IMR-90 (cell line): ENCODE results near the gene GNAZ. TPM values are rescaled to one million over a fixed set of nuclear protein-coding genes. Genes with fewer than 3 reads are reported as not detected.

Source experiments
- ATAC-seq: fragments of 200-7000 bp; cut with Tn5 transposase; 2 replicates; pipeline ENCODE4 v1.9.1; 2020; ENCODE audit warnings: low read depth, mild to moderate bottlenecking, moderate library complexity
- BruUV-seq: library from RNA; stranded (reverse); fragments of 400-500 nt; replicated peaks from 2 replicates; lab custom pipeline; 2021; lab: Mats Ljungman, UMichigan
- CTCF ChIA-PET: fragments of 300-600 bp; formaldehyde crosslinking; extraction: SDS; loops from one replicate; lab custom pipeline; 2021; ENCODE audit warnings: antibody characterized with exemption; lab: Yijun Ruan, JAX
- POLR2A ChIA-PET: fragments of 300-600 bp; sonication (Branson Sonifier 250); formaldehyde crosslinking; loops from one replicate; lab custom pipeline; 2022; ENCODE audit warnings: antibody characterized with exemption; ENCODE audit not compliant: unreplicated experiment; lab: Charles Lee
- DNase-seq: peaks from one replicate; pipeline ENCODE4 v3.0.0; 2013
- H2AFZ ChIP-seq: replicated peaks from 2 replicates; pipeline ENCODE3; 2013; ENCODE audit warnings: low read length, mild to moderate bottlenecking; ENCODE audit not compliant: poor library complexity
- H2AK5ac ChIP-seq: 2 replicates; pipeline ENCODE4 v1.6.1; 2013; ENCODE audit warnings: low read depth, low read length, inconsistent platforms
- H2AK9ac ChIP-seq: replicated peaks from 2 replicates; pipeline ENCODE3; 2013; ENCODE audit warnings: mild to moderate bottlenecking, low read depth, low read length, moderate library complexity; ENCODE audit not compliant: poor library complexity
- H2BK120ac ChIP-seq: 2 replicates; pipeline ENCODE4 v1.6.1; 2013; ENCODE audit warnings: low read depth, low read length, inconsistent platforms
- H2BK15ac ChIP-seq: 3 replicates; pipeline ENCODE4 v1.6.1; 2013; ENCODE audit warnings: low read depth, low read length, inconsistent platforms
- H2BK20ac ChIP-seq: 2 replicates; pipeline ENCODE4 v1.6.1; 2013; ENCODE audit warnings: low read depth, mild to moderate bottlenecking, inconsistent platforms, low read length, moderate library complexity
- H2BK5ac ChIP-seq: 2 replicates; pipeline ENCODE4 v1.6.1; 2013; ENCODE audit warnings: mild to moderate bottlenecking, low read depth, low read length, inconsistent platforms; ENCODE audit not compliant: poor library complexity, severe bottlenecking
- H3K14ac ChIP-seq: replicated peaks from 2 replicates; pipeline ENCODE4 v1.6.1; 2013; ENCODE audit warnings: low read depth, low read length, inconsistent platforms
- H3K18ac ChIP-seq: 2 replicates; pipeline ENCODE4 v1.6.1; 2013; ENCODE audit warnings: low read depth, low read length, control low read depth
- H3K23ac ChIP-seq: 2 replicates; pipeline ENCODE4 v1.6.1; 2013; ENCODE audit warnings: low read depth, low read length, inconsistent platforms
- H3K27ac ChIP-seq: 2 replicates; pipeline ENCODE4 v1.5.1; 2013; ENCODE audit warnings: mild to moderate bottlenecking, control low read depth, low read length; ENCODE audit not compliant: insufficient read depth
- H3K27me3 ChIP-seq: 2 replicates; pipeline ENCODE4 v1.6.1; 2013; ENCODE audit warnings: low read length; ENCODE audit not compliant: control insufficient read depth, insufficient read depth
- H3K36me3 ChIP-seq: 2 replicates; pipeline ENCODE4 v1.6.1; 2013; ENCODE audit warnings: low read length, mixed read lengths; ENCODE audit not compliant: control insufficient read depth, insufficient read depth
- H3K4ac ChIP-seq: 2 replicates; pipeline ENCODE4 v1.6.1; 2013; ENCODE audit warnings: low read depth, low read length, inconsistent platforms
- H3K4me1 ChIP-seq: 2 replicates; pipeline ENCODE4 v1.6.1; 2013; ENCODE audit warnings: low read length, mixed read lengths; ENCODE audit not compliant: control insufficient read depth, insufficient read depth
- H3K4me2 ChIP-seq: 2 replicates; pipeline ENCODE4 v1.6.1; 2013; ENCODE audit warnings: low read depth, mild to moderate bottlenecking, control low read depth, low read length, moderate library complexity
- H3K4me3 ChIP-seq: 2 replicates; pipeline ENCODE4 v1.5.1; 2013; ENCODE audit warnings: low read depth, mild to moderate bottlenecking, control low read depth, low read length, moderate library complexity; ENCODE audit not compliant: insufficient read depth
- H3K56ac ChIP-seq: 2 replicates; pipeline ENCODE4 v1.6.1; 2013; ENCODE audit warnings: low read length, inconsistent platforms; ENCODE audit not compliant: insufficient read depth; ENCODE audit errors: extremely low read depth
- H3K79me1 ChIP-seq, 2 experiments: 2 replicates each; pipeline ENCODE4 v1.6.1; 2013; ENCODE audit warnings: low read length in 2 of 2, inconsistent platforms in 1 of 2, low read depth in 1 of 2
- H3K9ac ChIP-seq: 2 replicates; pipeline ENCODE4 v1.6.1; 2013; ENCODE audit warnings: low read depth, low read length, control low read depth
- H3K9me1 ChIP-seq: 2 replicates; pipeline ENCODE4 v1.6.1; 2013; ENCODE audit warnings: low read length, inconsistent platforms; ENCODE audit not compliant: insufficient read depth
- H3K9me3 ChIP-seq: 2 replicates; pipeline ENCODE4 v1.6.1; 2013; ENCODE audit warnings: low read length; ENCODE audit not compliant: control insufficient read depth, insufficient read depth
- H4K20me1 ChIP-seq: 2 replicates; pipeline ENCODE4 v1.6.1; 2013; ENCODE audit warnings: low read length, inconsistent platforms; ENCODE audit not compliant: insufficient read depth
- H4K5ac ChIP-seq: 2 replicates; pipeline ENCODE4 v1.6.1; 2013; ENCODE audit warnings: mild to moderate bottlenecking, low read depth, low read length, control low read depth
- H4K8ac ChIP-seq, 2 experiments: 2 replicates each; pipeline ENCODE4 v1.6.1; 2013; ENCODE audit warnings: low read depth in 2 of 2, low read length in 2 of 2, control low read depth in 1 of 2, inconsistent platforms in 1 of 2
- H4K91ac ChIP-seq: 2 replicates; pipeline ENCODE4 v1.6.1; 2013; ENCODE audit warnings: low read depth, low read length, inconsistent platforms; ENCODE audit not compliant: insufficient read depth
- BHLHE40 ChIP-seq: fragments of 150-350 bp; IDR thresholded peaks from 2 replicates; pipeline ENCODE4 v1.6.1; 2016; ENCODE audit warnings: mild to moderate bottlenecking, low read depth, low read length
- CEBPB ChIP-seq: IDR thresholded peaks from 2 replicates; pipeline ENCODE4 v1.6.1; 2012; ENCODE audit warnings: low read depth, low read length, improper control_type of control experiment
- CHD1 ChIP-seq: IDR thresholded peaks from 2 replicates; pipeline ENCODE4 v1.6.1; 2012; ENCODE audit warnings: low read depth, low read length, improper control_type of control experiment
- CTCF ChIP-seq: conservative IDR thresholded peaks from 2 replicates; pipeline ENCODE4 v1.5.1; 2012; ENCODE audit warnings: mild to moderate bottlenecking, low read depth, low read length, improper control_type of control experiment
- ELK1 ChIP-seq: fragments of 150-350 bp; IDR thresholded peaks from 2 replicates; pipeline ENCODE4 v1.6.1; 2016; ENCODE audit warnings: low read depth, mild to moderate bottlenecking, low read length, moderate library complexity, borderline replicate concordance
- FOS ChIP-seq: fragments of 150-350 bp; IDR thresholded peaks from 2 replicates; pipeline ENCODE4 v1.6.1; 2016; ENCODE audit warnings: low read depth, low read length
- MAFK ChIP-seq: IDR thresholded peaks from 2 replicates; pipeline ENCODE4 v1.6.1; 2012; ENCODE audit warnings: low read depth, low read length, improper control_type of control experiment
- MAZ ChIP-seq: IDR thresholded peaks from 2 replicates; pipeline ENCODE4 v1.6.1; 2012; ENCODE audit warnings: low read depth, mild to moderate bottlenecking, low read length, improper control_type of control experiment, moderate library complexity, borderline replicate concordance
- MXI1 ChIP-seq: IDR thresholded peaks from 2 replicates; pipeline ENCODE4 v1.6.1; 2012; ENCODE audit warnings: low read depth, mild to moderate bottlenecking, low read length, moderate library complexity, borderline replicate concordance
- NFE2L2 ChIP-seq: fragments of 150-350 bp; IDR thresholded peaks from 2 replicates; pipeline ENCODE4 v1.6.1; 2016; ENCODE audit warnings: low read depth, mild to moderate bottlenecking, low read length
- POLR2A ChIP-seq: IDR thresholded peaks from 2 replicates; pipeline ENCODE4 v1.6.1; 2012; ENCODE audit warnings: mild to moderate bottlenecking, low read depth, low read length
- RAD21 ChIP-seq: IDR thresholded peaks from 2 replicates; pipeline ENCODE4 v1.6.1; 2012; ENCODE audit warnings: low read length, improper control_type of control experiment
- RCOR1 ChIP-seq: IDR thresholded peaks from 2 replicates; pipeline ENCODE4 v1.6.1; 2012; ENCODE audit warnings: mild to moderate bottlenecking, low read length, improper control_type of control experiment; ENCODE audit not compliant: insufficient replicate concordance
- RFX5 ChIP-seq: IDR thresholded peaks from 2 replicates; pipeline ENCODE4 v1.8.0; 2012; ENCODE audit warnings: low read depth, mild to moderate bottlenecking, low read length, moderate library complexity
- SMC3 ChIP-seq: fragments of 150-350 bp; IDR thresholded peaks from 2 replicates; pipeline ENCODE4 v1.6.1; 2016; ENCODE audit warnings: low read depth, mild to moderate bottlenecking, antibody characterized with exemption, low read length, moderate library complexity
- USF2 ChIP-seq: fragments of 150-350 bp; IDR thresholded peaks from 2 replicates; pipeline ENCODE4 v1.6.1; 2017; ENCODE audit warnings: mild to moderate bottlenecking, antibody characterized with exemption, low read length, low read depth
- WGBS, 2 experiments: methylation state at CpG; one replicate each; pipeline versions ENCODE4 v1.1.5 to v1.1.7; 2013; ENCODE audit warnings: missing lambda C conversion rate in 2 of 2; ENCODE audit not compliant: insufficient read length in 1 of 2; ENCODE audit errors: extremely low coverage in 2 of 2; 5-methylcytosine and 5-hydroxymethylcytosine counted together
- dilution Hi-C: fragments of 300-500 bp; cut with HindIII; formaldehyde crosslinking; loops from one replicate; pipeline ENCODE4 v1.14.3; 2018; ENCODE audit warnings: low sequenced_read_pairs; ENCODE audit not compliant: unreplicated experiment
- in situ Hi-C: fragments of 300-500 bp; cut with MboI; formaldehyde crosslinking; loops from 3 replicates; pipeline ENCODE4 v1.14.3; 2019; ENCODE audit warnings: low sequenced_read_pairs, inconsistent platforms, mixed read lengths
- intact Hi-C: fragments of 100-400 bp; cut with micrococcal nuclease; formaldehyde crosslinking; loops from 2 replicates; pipeline ENCODE4 v1.10.0; 2022
- polyA plus RNA-seq, 3 experiments: library from polyadenylated mRNA; depleted of rRNA; stranded (reverse); fragments of >200 nt; gene quantifications; 2 replicates each; pipeline ENCODE4 v1.2.3, GENCODE V29; 2012; ENCODE audit warnings: low replicate concordance in 1 of 3
- total RNA-seq: library from RNA; depleted of rRNA; stranded (reverse); fragments of >200 nt; gene quantifications from 2 replicates; pipeline ENCODE4 v1.2.3, GENCODE V29; 2012

GNAZ gene
- total and polyA plus RNA-seq, 2 of the 4 experiments (the other 2 are of a cell fraction) = 1.5 to 2.5 TPM

- WGBS, 2 experiments = no CpG with 5 or more reads among the region's 2 CpGs
- no TSS peak for BruUV-seq
- Histone ChIP-seq H3K4me1 (no peaks in the 10 kb centered on the region), H3K9me3 (peaks cover 1% of the 10 kb centered on the region; the same call in 1 of the 2 replicates), H2BK5ac (no peak overlapping the region), H3K4ac (no peak overlapping the region), H3K36me3 (no peaks in the 10 kb centered on the region), H3K56ac (no peak overlapping the region), H3K79me1 (no peaks in the 10 kb centered on the region), H3K27ac (no peak overlapping the region), H2BK15ac (no peak overlapping the region), H4K91ac (no peak overlapping the region), H3K18ac (no peak overlapping the region), H3K14ac (no peak overlapping the region), H3K27me3 (no peaks in the 10 kb centered on the region; the same call in none of the 2 replicates), H2BK20ac (no peak overlapping the region), H2AK5ac (no peak overlapping the region), H2BK120ac (no peak overlapping the region), H3K23ac (no peak overlapping the region), H3K9ac (no peak overlapping the region), H3K4me2 (no peak overlapping the region), H4K20me1 (no peaks in the 10 kb centered on the region), H2AK9ac (no peak overlapping the region), H2AFZ (no peak overlapping the region), H4K8ac (no peak overlapping the region), H3K9me1 (no peaks in the 10 kb centered on the region), H4K5ac (no peak overlapping the region), H3K4me3 (no peak overlapping the region)
- ATAC-seq = no peak
- intact Hi-C loops (no loop called here), dilution Hi-C loops (no loop called here), in situ Hi-C loops (no loop called here)
- CTCF ChIA-PET = interaction anchor here (1.1 kb wide), 1 partner anchor 24 kb away, joined by 3 read pairs; the partner anchor contains the start of gene GNAZ
- POLR2A ChIA-PET = no interaction called here
- TF ChIP-seq POLR2A = no peak
- TF ChIP-seq MAFK = no peak
- no peak for TF ChIP-seq ELK1
- no peak for TF ChIP-seq CHD1
- no peak for TF ChIP-seq MXI1
- no peak for TF ChIP-seq CTCF
- TF ChIP-seq RFX5 = no peak
- no peak for TF ChIP-seq SMC3
- TF ChIP-seq BHLHE40 = no peak
- TF ChIP-seq FOS = no peak
- TF ChIP-seq RCOR1 = no peak
- TF ChIP-seq MAZ = no peak
- TF ChIP-seq NFE2L2 = no peak
- TF ChIP-seq CEBPB = no peak
- TF ChIP-seq USF2 = no peak
- no peak for TF ChIP-seq RAD21
- no peak for DNase-seq
Observed at GRCh38 chr22:23045461-23045860, 24.9 kb upstream of the GNAZ start.
